ENCODE measurements around the gene MRAS.
"Not testable (repeated sequence)": the region's sequence is repeated elsewhere in the genome, so short reads cannot be mapped to it uniquely, and the experiment has no call there.

The MRAS gene

DNA sequence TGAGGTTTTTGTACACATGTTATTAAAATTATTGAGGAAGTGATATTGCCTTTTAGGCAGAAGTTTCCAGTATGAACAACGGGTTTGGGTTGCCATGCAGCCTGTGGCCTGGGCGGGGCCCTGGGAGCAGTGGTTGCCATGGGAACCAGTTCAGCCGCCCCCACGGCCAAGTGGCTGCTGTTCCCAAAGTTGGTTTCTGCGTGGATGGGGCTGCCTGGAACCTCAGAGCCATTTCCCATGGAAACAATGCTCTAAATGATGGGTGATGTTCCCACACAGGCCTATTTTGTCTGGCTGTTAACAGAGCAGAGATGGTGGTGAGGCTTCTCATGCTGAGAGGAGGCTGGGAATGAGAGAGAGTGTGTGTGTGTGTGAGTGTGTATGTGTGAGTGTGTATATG is 19.5 kb downstream of the MRAS start:
- DNase-seq = no peak

DNA sequence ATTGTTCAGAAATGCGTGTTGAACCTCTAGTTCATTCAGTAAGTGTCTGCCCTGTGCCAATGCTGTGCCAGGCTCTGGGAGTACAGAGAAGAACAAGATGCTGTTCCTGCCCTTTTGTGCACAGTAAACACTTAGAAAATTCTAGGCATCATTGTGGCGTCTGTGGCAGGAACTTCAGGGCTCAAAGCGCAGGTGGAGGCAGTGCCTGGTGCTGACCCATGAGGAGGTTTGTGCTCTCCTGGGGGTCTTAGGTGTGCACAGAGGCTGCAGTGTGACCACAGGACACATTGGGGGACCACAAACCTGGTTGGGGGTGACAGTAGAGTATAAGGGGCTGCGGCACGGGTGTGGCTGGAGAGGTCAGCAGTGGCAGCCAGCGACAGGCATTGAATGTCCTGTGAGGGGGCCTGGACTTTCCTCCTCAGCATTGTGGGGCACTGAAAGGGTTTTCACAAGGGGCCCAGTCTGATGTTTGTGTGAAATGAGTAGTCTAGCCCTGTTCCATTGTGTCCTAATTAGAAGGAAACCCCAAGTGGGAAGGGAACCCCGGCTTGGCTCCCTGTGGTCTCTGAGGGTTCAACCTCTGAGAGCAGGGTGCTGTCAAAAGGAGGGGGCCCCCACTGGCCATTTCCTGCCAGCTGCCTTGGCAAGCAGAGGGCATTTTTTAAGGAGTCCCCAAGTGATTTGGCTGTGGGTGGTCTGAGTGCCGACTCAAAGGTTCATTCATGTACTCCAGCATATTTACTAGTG is 20.9 kb downstream of the MRAS start:
- no peak for DNase-seq

DNA sequence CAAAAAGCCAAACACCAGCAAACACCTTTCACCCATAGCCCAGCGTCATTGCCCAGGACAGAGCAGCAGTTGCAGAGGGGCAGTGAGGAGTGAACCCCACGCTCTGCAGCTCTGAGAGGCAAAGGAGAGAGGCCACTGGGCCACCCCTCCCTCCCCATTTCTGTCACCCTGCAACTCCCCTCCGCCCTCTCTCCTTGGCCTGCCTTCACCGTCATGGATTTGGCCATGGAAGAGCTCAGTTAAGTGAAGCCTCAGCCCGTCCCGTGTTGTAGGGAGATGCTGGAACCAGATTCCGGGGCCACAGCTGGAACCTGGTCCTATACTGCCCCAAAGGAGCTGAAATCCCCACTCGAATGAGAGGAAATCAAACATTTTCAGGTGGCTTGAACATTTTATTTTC is 21.9 kb downstream of the MRAS start:
- no peak for DNase-seq

DNA sequence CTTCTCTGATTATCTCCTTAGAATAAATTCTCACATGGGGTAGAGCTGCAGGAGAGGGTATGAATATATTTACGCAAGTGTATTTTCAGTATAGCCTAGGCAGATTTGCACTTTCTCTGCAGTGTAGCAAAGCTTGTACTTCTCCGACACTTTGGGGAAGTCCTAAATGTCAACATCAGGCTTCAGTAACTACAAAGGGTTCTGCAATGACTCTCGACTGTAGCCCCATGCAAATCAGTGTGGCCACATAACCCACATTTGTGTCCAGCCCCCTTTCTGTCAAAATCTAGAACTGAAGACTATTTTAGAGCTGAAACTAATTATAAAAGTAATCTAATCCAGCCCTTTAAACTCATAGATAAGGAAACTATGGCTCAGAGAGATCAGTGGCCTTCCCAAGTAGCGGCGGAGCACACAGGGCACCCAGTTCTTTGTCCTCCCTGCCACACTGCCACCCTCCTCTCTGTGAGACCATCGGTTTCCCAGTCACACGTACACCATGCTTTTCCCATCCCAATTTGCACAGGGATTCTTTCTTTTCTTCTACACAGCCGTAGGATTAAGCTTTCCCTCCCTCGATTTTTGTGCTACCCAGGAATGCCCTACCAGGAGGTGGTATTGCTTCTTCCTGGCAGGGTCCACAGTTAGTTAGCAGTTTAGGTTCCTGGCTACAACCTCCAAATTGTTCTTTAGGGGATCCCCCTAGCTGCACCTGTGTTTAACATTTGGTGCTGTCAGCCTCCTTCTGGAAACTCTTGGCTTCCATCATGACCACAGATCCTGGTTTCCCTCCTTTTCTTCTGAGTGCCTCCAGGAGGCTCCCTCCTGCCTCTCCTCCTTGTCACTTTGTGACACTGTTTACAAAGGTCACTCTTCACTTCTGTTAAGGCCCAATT is 22.9 kb downstream of the MRAS start:
- no peak for DNase-seq

DNA sequence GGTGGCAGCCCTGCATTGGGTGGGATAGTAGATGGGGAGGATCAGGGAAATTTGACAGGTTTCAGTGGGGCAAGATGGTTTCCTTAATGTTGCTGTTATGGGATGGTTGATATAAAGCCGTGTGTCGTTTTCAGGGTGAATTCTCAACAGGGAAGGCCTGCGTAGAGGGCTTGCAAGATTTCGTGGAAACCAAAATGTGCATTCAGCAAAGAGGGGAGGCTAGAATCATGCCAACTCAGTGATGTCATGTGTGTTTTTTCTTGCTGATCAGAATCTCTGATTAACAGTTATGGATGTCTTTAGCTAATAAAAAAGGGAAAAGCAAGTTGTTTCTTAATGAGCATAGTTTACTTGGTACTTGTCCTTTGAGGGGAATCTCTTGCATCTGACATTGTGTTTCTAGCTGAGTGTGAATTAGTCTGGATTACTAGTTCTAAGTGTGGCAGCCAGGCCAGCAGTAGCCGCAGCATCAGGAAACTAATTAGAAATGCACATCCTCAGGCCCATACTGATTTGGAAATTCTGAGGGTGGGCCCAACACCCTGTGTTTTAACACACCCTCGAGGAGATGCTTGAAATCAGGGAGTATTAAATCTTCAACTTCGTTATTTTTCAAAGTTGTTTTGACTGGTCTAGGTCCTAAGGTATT is 24.8 kb downstream of the MRAS start:
- DNase-seq = no peak

DNA sequence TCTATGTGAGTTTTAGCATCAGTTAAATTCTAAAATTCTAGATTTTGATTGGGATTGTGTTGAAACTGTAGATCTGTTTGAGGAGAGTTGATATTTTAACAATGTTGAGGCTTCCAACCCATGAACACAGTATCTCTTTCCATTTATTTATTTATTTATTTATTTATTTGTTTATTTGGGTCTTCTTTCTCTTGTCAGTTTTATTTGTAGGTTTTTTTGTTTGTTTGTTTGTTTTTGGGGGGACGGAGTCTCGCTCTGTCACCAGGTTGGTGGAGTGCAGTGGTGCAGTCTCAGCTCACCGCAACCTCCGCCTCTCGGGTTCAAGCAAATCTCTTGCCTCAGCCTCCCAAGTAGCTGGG is 25.3 kb downstream of the MRAS start:
- DNase-seq = no peak

DNA sequence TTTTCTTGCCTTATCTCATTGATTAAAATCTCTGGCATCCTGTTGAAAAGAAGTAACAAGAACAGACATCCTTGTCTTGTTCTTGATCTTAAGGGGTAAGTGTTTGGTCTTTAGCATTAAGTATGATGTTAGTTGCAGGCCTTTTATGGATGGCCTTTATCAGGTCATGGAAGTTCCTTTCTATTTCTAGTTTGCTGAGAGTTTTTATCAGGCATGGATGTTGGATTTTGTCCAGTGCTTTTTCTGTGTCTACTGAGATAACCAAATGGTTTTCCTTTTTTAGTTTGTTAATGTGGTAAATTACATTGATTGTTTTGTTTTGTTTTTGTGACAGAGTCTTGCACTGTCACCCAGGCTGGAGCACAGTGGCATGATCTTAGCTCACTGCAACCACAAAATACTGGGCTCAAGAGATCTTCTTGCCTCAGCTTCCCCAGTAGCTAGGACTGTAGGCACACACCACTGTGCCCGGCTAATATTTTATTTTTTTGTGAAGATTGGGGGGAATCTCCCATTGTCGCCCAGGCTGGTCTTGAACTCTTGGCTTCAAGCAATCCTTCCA is 26.3 kb downstream of the MRAS start:
- DNase-seq = no peak

DNA sequence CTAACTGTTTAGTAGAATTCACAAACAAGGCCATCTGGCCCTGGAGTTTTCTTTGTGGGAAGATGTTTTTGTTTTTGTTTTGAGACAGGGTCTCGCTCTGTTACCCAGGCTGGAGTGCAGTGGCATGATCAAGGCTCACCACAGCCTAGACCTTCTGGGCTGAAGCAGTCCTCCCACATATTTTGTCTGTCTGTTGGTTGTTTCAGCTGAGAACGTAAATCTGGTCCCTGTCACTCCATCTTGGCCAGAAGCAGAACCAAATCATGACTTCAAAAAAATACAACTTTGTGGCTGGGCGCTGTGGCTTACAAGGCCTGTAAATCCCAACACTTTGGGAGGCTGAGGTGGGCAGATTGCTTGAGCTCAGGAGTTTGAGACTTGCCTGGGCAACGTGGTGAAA is 27.1 kb downstream of the MRAS start:
- DNase-seq = no peak

DNA sequence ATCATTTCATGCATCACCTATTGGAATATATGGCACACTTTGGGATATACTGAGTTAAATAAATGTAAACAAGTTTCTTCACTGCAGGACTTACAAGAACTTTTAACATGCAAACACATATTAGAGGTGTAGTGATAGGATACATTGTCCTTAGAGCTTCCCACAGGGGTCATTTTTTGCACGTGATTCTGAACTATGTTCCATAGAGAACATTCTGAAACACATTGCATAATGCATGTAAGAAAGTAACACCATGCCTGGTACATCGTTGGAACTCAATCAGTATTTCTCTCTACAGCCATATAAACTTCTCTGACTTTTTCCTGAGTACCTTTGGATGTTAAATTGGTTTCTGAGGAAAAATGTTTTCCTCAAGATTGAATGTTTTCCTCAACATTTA is 28.3 kb downstream of the MRAS start:
- DNase-seq = no peak

DNA sequence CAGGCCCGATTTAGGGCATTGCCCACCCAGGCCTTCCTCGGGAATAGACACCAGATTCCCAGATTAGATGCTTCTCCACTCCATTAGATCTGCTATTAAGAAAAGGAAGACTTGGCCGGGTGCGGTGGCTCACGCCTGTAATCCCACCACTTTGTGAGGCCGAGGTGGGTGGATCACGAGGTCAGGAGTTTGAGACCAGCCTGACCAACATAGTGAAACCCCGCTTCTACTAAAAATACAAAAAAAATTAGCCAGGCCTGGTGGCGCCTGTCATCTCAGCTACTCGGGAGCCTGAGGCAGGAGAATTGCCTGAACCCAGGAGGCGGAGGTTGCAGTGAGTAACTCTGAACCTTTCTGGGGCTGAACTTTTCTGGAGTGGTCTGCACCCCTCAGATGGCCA is 28.8 kb downstream of the MRAS start:
- DNase-seq = not testable (repeated sequence)

DNA sequence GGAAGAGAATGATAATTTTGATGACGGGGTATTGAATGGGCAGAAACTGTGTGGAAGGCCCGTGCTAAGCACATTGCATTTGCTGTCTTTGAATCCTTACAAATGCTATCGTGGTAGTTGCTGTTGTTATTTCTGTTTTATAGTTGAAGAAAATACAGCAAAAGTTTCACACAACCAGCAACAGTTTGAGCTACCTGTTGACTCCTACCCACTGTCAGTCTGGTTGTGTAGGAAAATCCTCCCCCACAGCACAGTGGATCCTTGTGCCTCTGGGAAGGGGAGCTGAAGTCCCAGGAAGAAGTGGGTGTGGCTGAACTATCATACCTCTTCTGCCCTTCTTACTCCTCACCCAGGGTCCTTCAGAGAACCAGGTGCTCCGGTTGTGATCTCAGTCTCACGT is 29.4 kb downstream of the MRAS start:
- no peak for DNase-seq

DNA sequence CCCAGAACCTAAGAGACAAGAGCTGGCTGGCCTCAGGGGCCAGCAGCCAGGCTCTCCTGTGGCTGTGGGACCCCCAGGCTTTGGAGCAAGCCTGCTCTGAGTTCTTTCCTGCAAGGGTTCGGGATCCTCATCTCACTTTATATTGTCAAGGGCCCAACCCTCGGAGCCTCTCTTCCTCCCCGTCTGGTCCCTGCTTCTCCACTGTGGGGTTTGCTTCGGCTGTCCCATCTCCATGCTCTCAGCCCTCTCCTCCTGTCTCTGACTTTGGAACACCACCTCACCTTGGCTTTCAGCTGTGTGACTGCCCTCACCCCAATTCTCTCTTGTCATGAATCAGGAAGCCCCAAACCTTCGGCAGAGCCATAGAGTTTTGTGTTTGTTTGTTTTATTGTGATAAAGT is 30.0 kb downstream of the MRAS start:
- DNase-seq = no peak

DNA sequence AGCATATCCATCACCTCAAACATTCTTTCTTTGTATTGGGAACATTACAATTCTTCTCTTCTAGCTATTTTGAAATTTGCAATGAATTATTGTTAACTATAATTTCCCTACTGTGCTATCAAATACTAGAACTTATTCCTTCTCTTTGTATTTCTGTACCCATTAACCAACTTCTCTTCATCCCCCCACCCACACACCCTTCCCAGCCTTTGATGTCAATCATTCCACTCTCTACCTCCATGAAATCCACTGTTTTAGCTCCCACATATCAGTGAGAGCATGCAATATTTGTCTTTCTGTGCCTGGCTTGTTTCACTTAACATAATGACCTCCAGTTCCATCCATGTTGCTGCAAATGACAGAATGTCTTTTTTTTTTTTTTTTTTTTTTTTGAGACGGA is 30.6 kb downstream of the MRAS start:
- no peak for DNase-seq

DNA sequence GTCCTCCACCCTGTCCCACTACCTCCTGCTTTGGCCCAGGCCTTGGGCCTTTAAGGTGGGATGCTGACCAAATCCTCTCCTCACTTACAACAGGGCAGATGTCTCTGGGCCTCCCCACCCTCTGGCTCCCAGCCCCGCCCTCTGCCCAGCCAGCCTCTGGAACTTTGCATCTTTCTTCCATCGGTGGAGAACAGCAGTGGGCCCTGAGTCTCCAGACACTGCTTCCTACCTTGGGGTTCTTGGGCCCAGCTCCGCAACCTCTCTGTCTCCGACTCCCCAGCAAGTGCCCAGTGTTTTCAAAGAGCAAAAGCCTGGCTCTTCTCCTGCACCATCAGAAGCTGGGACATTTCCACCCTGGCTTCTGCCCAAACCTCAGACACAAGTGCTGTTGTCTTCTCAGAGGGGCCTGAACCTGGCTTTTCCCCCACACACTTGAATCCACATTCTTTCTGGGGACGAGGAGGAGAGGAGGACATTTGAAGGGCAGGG is 33.1 kb downstream of the MRAS start:
- no peak for DNase-seq

DNA sequence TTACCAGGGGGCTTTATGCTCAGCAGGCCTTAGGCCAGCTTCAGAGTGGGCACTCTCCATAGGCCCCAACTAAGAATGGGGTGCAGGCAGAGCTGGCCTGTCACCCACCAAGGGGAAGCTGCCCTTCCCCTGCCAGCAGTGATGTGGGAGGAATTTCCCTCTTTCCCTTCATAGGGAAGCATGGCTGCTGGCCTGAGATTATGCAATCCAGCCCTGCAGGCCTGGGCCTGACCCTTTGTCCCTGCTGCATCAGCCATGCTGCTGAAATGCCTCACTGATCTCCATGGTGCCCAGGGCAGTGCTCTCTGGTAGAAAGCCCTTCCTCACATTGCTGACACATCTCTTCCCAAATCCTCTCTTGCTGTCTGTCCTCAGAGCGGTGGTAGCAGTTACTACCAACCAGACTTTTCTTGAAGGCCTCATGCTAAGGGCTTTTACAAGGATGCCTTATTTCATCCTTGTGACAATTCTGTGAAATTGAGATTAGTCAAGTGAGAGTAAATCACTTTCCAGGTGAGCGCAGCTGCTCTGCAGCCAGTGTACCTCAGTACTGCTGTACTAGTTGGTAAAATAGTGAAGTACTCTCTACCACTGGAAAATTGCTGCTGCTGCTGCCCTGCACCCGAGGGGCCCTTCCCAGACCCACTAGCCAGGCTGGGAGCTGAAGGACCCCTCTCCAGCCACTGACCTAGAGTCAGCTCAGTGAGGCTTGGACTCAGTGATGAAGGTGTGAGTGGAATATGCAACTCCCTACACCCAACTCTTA is 33.8 kb downstream of the MRAS start:
- DNase-seq = no peak

DNA sequence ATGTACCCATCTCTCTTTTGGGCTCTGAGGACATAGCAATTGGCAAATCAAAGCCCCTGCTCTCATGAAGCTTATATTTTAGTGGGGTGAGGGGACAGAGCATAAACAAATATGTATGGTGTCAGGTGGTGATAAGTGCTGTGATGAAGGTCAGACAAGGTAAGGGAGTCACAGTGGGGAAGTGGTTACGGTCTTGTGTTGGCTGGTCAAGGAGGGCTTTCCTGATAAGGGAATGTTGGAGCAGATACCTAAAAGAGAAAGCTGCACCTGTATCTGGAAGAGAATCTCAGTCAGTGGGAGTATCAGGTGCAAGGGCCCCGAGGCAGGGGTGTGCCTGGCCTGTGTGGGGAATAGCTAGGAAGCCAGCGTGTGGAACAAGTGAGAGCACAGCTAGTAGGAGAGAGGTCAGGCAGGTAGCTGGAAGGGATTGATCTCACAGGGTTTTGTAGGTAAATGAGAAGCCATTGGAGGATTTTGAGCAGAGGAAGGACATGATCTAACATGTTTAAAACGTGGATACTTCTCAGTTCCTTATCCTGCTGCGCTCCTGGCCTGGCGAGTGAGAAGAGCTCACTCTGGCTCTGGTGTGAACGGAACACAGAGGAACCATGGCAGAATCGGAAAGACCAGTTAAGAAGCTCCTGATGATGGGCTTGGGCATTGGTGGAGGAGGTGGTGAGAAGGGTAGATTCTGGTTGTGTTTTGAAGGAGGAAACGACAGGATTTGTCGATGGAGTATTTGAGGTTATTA is 35.5 kb downstream of the MRAS start:
- no peak for DNase-seq

DNA sequence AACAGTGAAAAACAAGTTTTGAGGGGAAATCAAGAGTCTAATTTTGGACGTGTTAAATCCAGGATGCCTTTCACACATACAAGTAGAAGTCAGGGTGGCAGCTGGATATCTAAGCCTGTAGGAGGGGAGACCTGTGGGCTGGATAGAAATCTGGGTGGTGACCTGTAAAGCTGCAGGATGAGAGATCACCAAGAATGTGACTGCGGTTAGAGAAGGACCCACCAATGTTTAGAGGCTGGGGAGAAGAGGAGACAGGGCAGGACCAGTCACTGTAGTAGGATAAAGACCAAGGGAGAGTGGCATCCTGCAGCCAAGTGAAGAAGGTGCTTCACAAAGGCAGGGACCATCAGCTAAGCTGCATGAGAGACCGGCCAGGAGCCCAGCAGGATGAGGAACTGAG is 36.2 kb downstream of the MRAS start:
- no peak for DNase-seq

DNA sequence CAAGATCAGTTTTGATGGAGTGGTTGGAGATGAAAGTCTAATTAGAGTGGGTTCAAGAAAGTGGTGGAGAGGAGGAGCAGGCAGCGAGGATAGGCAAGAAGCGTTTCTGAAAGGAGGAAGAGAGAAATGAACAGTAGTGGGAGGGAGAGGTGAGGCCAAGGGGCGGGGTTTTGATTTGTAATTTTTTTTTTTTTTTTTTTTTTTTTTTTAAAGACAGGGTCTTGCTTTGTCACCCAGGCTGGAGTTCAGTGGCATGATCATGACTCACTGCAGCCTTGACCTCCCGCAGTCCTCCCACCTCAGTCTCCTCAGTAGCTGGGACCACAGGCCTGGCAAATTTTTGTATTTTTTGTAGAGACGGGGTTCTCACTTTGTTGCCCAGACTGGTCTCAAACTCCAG is 36.6 kb downstream of the MRAS start:
- DNase-seq = no peak

DNA sequence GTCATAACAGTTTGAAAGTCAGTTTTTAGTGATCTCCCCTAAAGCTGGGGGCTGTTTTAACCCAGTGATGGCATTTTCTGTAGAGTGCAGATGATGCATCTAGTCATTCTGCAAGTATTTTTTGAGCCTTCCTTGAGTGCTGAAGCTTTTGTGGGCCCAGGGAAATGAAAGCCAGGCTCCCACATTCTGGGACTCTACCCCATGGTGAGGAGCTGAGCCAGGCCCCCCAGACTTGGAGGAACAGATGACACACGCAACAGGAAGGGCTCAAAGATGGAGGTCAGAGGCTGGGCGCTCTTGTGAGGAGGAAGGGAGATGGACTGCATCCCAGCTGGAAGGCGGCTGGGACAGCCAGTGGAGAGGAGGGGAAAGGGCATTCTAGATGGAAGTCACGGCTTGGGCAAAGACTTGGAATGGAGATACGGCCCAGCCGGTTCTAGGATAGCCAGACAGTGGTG is 40.8 kb downstream of the MRAS start:
- DNase-seq = no peak

DNA sequence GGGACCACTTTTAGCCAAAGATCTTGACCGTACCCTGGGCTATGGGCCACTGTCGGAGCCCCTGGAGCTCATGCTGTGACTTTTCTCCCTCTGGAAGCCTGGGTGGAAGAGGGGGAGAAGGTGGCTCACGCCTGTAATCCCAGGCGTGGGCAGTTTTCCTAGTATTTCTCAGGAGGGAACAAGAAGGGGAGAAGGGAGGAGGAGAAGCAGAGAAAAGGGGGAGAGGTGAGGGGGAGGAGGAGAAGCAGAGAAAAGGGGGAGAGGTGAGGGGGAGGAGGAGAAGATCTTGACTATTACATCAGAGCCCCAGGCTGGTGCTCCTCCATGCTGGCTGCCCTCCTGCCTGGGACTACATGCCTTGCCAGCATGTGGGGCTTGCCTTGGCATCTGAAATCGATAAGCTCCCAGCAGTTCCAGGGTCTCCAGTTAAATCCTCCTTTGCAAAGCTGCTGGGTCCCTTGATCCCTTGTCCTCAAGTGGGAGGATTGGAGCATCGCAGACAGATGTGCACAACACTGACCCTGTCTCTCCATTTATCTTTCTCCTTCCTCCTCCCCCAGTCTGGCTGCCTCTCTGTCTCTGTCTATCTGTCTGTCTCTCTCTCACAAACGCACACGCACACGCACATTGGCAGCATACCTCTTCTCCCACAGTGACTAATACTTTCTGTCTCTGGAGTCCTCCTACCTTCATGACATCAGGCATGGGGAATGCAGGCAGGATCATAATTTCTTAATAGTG is 41.6 kb downstream of the MRAS start:
- no peak for DNase-seq

DNA sequence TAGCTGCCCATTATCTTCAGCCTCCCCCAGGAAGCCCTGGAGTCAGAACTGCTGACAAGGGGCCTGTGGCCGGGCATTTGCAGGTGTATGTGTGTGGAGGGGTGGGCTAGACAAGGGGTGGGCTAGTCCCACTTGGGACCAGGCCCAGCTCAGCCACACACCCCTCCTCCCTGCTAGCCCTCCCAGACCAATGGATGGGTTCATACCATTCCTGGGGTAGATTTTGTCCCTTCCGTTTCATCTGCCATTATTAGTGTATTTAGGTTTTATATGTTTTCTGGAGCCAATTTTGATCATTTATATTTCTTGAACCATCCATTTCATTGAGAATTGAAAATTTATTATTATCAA is 42.2 kb downstream of the MRAS start:
- DNase-seq = no peak
